Measurements from ENCODE around the gene MNX1. TPM values are rescaled to one million over a fixed set of nuclear protein-coding genes. Genes with fewer than 3 reads are reported as not detected.

The MNX1 gene
- total and polyA plus RNA-seq, 10 of the 15 experiments (the other 5 are each of a cell fraction or from before 2014, with no cell fraction given) = 0.22 to 2.7 (median 1.3) TPM; not detected in 1

GRCh38 chr7:156954941-156955340 lies 55.5 kb downstream of the MNX1 start:
- in situ Hi-C loops (cut with MboI) = no loop called here
- TF ChIP-seq CBFB (IDR thresholded peaks at IDR 0.05; ENCODE audit: low read depth) = no peak
- no peak for TF ChIP-seq ZSCAN29 (IDR thresholded peaks at IDR 0.05)
- no peak for TF ChIP-seq CHD1 (IDR thresholded peaks at IDR 0.05; ENCODE audit: low read depth, low read length)
- no peak for TF ChIP-seq HDGF (IDR thresholded peaks at IDR 0.05)
- no peak for TF ChIP-seq NFIC (IDR thresholded peaks at IDR 0.05; ENCODE audit: low read depth, low read length)
- no peak for TF ChIP-seq SUZ12 (IDR thresholded peaks at IDR 0.05; ENCODE audit: unreplicated experiment)
- TF ChIP-seq ZBTB11 (CRISPR knock-in tag; IDR thresholded peaks at IDR 0.05) = no peak
- TF ChIP-seq REST (IDR thresholded peaks at IDR 0.05; ENCODE audit: low read depth, low read length) = no peak
- TF ChIP-seq BMI1 (IDR thresholded peaks at IDR 0.05; ENCODE audit: borderline replicate concordance) = no peak
- TF ChIP-seq CHD4 (IDR thresholded peaks at IDR 0.05) = no peak
- TF ChIP-seq ZNF384 (IDR thresholded peaks at IDR 0.05; ENCODE audit: borderline replicate concordance, low read depth, low read length) = no peak
- TF ChIP-seq CREB1 (IDR thresholded peaks at IDR 0.05; ENCODE audit: low read depth) = no peak
- TF ChIP-seq TCF3 (IDR thresholded peaks at IDR 0.05; ENCODE audit: borderline replicate concordance, insufficient read depth, low read depth, low read length) = no peak
- no TSS peak for BruUV-seq (replicated peaks)
- ATAC-seq (no peak), DNase-seq (ENCODE audit: low read depth, low spot score) (no peak), FAIRE-seq (no peak)
- H3K4me1 ChIP-seq (ENCODE audit: control insufficient read depth, insufficient read depth, low read length) = peaks cover 2% of the 10 kb centered on the region; the same call in 1 of the 2 replicates
- SMC1A ChIA-PET (ENCODE audit: uncharacterized antibody, unreplicated experiment) = no interaction called here
- no peaks in the 10 kb centered on the region; the same call in 1 of the 2 replicates for H4K20me1 ChIP-seq (ENCODE audit: control insufficient read depth, insufficient read depth)
- 58% methylated on average over 2 of the region's 2 CpGs for WGBS (ENCODE audit: insufficient coverage, insufficient replicate concordance, low lambda C conversion rate, missing lambda C conversion rate)
- H3K27me3 ChIP-seq (replicated peaks in 1 of 2; ENCODE audit: control insufficient read depth in 2 of 2, insufficient read depth in 2 of 2, low read length in 1 of 2) = no peaks in the 10 kb centered on the region
- RAD21 ChIA-PET (ENCODE audit: unreplicated experiment) = no interaction called here
- POLR2A ChIA-PET = no interaction called here
- intact Hi-C loops (cut with micrococcal nuclease; ENCODE audit: unreplicated experiment) = no loop called here
- no peak overlapping the region for H3K9ac ChIP-seq (ENCODE audit: control insufficient read depth, insufficient read depth, low read length)
- peaks cover 26 to 35% of the 10 kb centered on the region in 2 experiments for H3K36me3 ChIP-seq (ENCODE audit: control insufficient read depth in 2 of 2, insufficient read depth in 2 of 2, low read length in 1 of 2)
- no peak overlapping the region for H3K27ac ChIP-seq (ENCODE audit: control insufficient read depth, insufficient read depth)
- H3K4me2 ChIP-seq (ENCODE audit: control insufficient read depth, insufficient read depth) = no peak overlapping the region
- CTCF ChIA-PET = no interaction called here
- no peak overlapping the region for H2AFZ ChIP-seq (ENCODE audit: control insufficient read depth, low read depth, low read length)
- no peak overlapping the region for H3K4me3 ChIP-seq
- H3K9me3 ChIP-seq (replicated peaks; ENCODE audit: control insufficient read depth, insufficient read depth, low read length) = no peaks in the 10 kb centered on the region
- peaks cover 34% of the 10 kb centered on the region for H3K79me2 ChIP-seq (ENCODE audit: control insufficient read depth, insufficient read depth, low read length)
